Measurements from ENCODE around the gene BACH2. TPM values are rescaled to one million over a fixed set of nuclear protein-coding genes. Genes with fewer than 3 reads are reported as not detected.
A peak's percentile ranks its signal among the peaks of the same experiment; 100 is the strongest.

BACH2 gene
- total and polyA plus RNA-seq, 2 experiments from 2014 or later: 5.4 to 5.6 TPM

- no peak overlapping the region for H3K27ac ChIP-seq
- H3K36me3 ChIP-seq: no peaks in the 10 kb centered on the region
- no peak for DNase-seq (ENCODE audit: low read depth in 1 of 2, low spot score in 1 of 2)
- no peaks in the 10 kb centered on the region for H3K27me3 ChIP-seq
- no peak for TF ChIP-seq CTCF (IDR thresholded peaks at IDR 0.05; ENCODE audit: low read depth, low read length)
- no peaks in the 10 kb centered on the region for H3K4me1 ChIP-seq (ENCODE audit: low read depth)
- H3K9me3 ChIP-seq (ENCODE audit: low read depth): no peaks in the 10 kb centered on the region
- H3K4me3 ChIP-seq: no peak overlapping the region
Observed at GRCh38 chr6:89932245-89932802, 364.3 kb downstream of the BACH2 start.

DNA sequence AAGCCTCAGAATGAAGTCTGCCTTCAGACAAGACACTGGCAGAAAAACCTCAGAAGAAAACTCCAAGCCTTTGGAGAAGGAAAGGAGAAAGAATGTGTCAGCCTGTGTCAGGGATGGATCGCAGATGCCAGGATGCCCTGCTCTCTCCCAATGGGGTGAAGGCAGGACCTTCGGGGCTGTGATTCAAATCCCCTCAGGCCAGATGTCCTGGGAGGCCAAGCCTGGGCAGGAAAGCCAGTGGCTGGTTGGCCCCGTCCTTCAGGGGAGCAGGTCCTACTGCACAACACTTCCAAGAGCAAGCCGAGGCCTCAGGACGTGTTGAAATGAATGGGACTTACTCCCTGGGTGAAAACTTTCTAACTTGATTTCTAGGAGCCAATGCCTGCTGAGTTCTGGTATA lies 365.9 kb downstream of the BACH2 start:
- no peak for TF ChIP-seq CTCF (IDR thresholded peaks at IDR 0.05; ENCODE audit: low read depth, low read length)
- no peaks in the 10 kb centered on the region for H3K4me1 ChIP-seq (ENCODE audit: low read depth)
- no peaks in the 10 kb centered on the region for H3K9me3 ChIP-seq (ENCODE audit: low read depth)
- no peak for DNase-seq (ENCODE audit: low read depth in 1 of 2, low spot score in 1 of 2)
- no peaks in the 10 kb centered on the region for H3K27me3 ChIP-seq
- no peak overlapping the region for H3K4me3 ChIP-seq
- H3K27ac ChIP-seq: no peak overlapping the region
- H3K36me3 ChIP-seq: no peaks in the 10 kb centered on the region

GRCh38 chr6:89928604-89929003 lies 368.0 kb downstream of the BACH2 start:
- Histone ChIP-seq H3K4me3 (no peak overlapping the region), H3K27me3 (no peaks in the 10 kb centered on the region), H3K36me3 (no peaks in the 10 kb centered on the region), H3K27ac (no peak overlapping the region), H3K9me3 (ENCODE audit: low read depth) (no peaks in the 10 kb centered on the region), H3K4me1 (ENCODE audit: low read depth) (no peaks in the 10 kb centered on the region)
- DNase-seq (ENCODE audit: low read depth in 1 of 2, low spot score in 1 of 2): peak in 1 of 2 donors; percentile 52
- no peak for TF ChIP-seq CTCF (IDR thresholded peaks at IDR 0.05; ENCODE audit: low read depth, low read length)

DNA sequence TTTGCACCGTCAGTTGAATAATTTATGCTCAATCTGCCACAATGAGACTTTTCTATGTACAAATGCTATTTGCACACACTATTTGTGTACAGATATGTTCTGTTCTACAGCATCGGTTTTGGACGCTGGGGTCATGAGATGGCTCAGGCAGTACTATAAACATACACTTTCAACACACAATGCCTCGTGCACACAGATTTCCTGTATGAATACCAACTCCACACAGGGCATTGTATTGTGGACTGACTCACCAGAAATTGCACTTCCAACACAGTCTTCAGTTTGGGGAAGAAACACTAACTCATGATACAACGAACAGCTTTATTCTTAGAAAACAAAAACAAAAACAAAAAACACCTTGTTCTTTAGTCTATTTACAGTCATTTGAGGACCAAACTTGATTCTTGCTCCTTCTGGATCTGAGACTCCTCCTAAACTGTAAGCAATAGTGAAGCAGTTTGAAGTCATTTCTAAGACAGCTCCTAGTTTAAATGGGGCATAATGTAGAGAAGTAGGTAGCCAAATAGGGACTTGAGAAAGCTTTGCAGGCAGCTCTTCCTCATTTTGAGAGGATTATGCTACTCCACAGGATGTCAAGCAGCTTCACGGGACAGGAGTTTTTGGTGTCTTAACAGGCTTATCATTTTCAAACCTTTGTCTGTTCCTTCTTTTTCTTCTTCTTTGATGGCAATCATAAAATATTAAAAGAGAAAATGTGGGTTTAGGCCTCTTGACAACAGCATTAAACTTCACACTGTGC lies 368.7 kb downstream of the BACH2 start:
- Histone ChIP-seq H3K4me3 (no peak overlapping the region), H3K9me3 (ENCODE audit: low read depth) (no peaks in the 10 kb centered on the region), H3K27me3 (no peaks in the 10 kb centered on the region), H3K27ac (no peak overlapping the region), H3K36me3 (no peaks in the 10 kb centered on the region), H3K4me1 (ENCODE audit: low read depth) (no peaks in the 10 kb centered on the region)
- peak in 1 of 2 donors; percentile 45 for DNase-seq (ENCODE audit: low read depth in 1 of 2, low spot score in 1 of 2)
- no peak for TF ChIP-seq CTCF (IDR thresholded peaks at IDR 0.05; ENCODE audit: low read depth, low read length)

- TF ChIP-seq CTCF (IDR thresholded peaks at IDR 0.05; ENCODE audit: low read depth, low read length): no peak
- DNase-seq (ENCODE audit: low read depth in 1 of 2, low spot score in 1 of 2): no peak
- Histone ChIP-seq H3K9me3 (ENCODE audit: low read depth) (no peaks in the 10 kb centered on the region), H3K27me3 (no peaks in the 10 kb centered on the region), H3K27ac (no peak overlapping the region), H3K36me3 (no peaks in the 10 kb centered on the region), H3K4me1 (ENCODE audit: low read depth) (no peaks in the 10 kb centered on the region), H3K4me3 (no peak overlapping the region)
Observed at GRCh38 chr6:89927264-89927663, 369.4 kb downstream of the BACH2 start.
